CD4-positive, alpha-beta T cell treated with Interleukin-17A for 1 hour (primary cell): ENCODE measurements around the gene MMP15.
"Not testable (repeated sequence)": the region's sequence is repeated elsewhere in the genome, so short reads cannot be mapped to it uniquely, and the experiment has no call there.

Experiments
- DNase-seq: peaks from one replicate; pipeline ENCODE4 v3.0.0-alpha.2; 2020

MMP15 gene

GRCh38 chr16:57997176-57997527 lies 28.4 kb upstream of the MMP15 start:
- DNase-seq, result no peak

GRCh38 chr16:57997528-57998265 lies 27.9 kb upstream of the MMP15 start:
- no peak for DNase-seq

- DNase-seq, result peak; percentile 76
Measured at GRCh38 chr16:57998486-57998885, 27.1 kb upstream of the MMP15 start.

- DNase-seq, result peak; percentile 37
Measured at GRCh38 chr16:57998992-57999365, 26.6 kb upstream of the MMP15 start.

- DNase-seq, result peak; percentile 51
Measured at GRCh38 chr16:57999366-57999970, 26.1 kb upstream of the MMP15 start.

GRCh38 chr16:57999971-58000705 lies 25.4 kb upstream of the MMP15 start, which contains the start of gene ZNF319:
ZNF319 (minus strand) TSS chr16:58000672; CDS start chr16:57998265, 2,407 bp downstream.
- peak; percentile 23 for DNase-seq

GRCh38 chr16:58000706-58001676 lies 24.6 kb upstream of the MMP15 start, which contains the start of gene USB1:
USB1 (plus strand) TSS chr16:58001407; CDS start chr16:58001484, 77 bp downstream.
- peak; percentile 86 for DNase-seq

- DNase-seq, result no peak
Measured at GRCh38 chr16:58001781-58002415, 23.7 kb upstream of the MMP15 start.

- DNase-seq, result no peak
Measured at GRCh38 chr16:58002416-58002800, 23.1 kb upstream of the MMP15 start.

- DNase-seq, result no peak
Measured at GRCh38 chr16:58002936-58003335, 22.6 kb upstream of the MMP15 start.

GRCh38 chr16:58004736-58005135 lies 20.8 kb upstream of the MMP15 start:
- DNase-seq, result not testable (repeated sequence)

- DNase-seq, result no peak
Measured at GRCh38 chr16:58009856-58010416, 15.6 kb upstream of the MMP15 start.

- no peak for DNase-seq
Measured at GRCh38 chr16:58010886-58011285, 14.7 kb upstream of the MMP15 start.

- DNase-seq, result no peak
Measured at GRCh38 chr16:58011652-58012051, 13.9 kb upstream of the MMP15 start.

- DNase-seq, result no peak
Measured at GRCh38 chr16:58012481-58012880, 13.1 kb upstream of the MMP15 start.

GRCh38 chr16:58013201-58013956 lies 12.2 kb upstream of the MMP15 start:
- DNase-seq, result no peak

- no peak for DNase-seq
Measured at GRCh38 chr16:58016840-58017446, 8.6 kb upstream of the MMP15 start.

GRCh38 chr16:58018803-58019202 lies 6.8 kb upstream of the MMP15 start:
- DNase-seq, result no peak

GRCh38 chr16:58019866-58020538 lies 5.6 kb upstream of the MMP15 start:
- no peak for DNase-seq
